Measurements from ENCODE around the gene MLF1. TPM values are rescaled to one million over a fixed set of nuclear protein-coding genes. Genes with fewer than 3 reads are reported as not detected.

The MLF1 gene
- total RNA-seq, 1 donor: 14.9 TPM

DNA sequence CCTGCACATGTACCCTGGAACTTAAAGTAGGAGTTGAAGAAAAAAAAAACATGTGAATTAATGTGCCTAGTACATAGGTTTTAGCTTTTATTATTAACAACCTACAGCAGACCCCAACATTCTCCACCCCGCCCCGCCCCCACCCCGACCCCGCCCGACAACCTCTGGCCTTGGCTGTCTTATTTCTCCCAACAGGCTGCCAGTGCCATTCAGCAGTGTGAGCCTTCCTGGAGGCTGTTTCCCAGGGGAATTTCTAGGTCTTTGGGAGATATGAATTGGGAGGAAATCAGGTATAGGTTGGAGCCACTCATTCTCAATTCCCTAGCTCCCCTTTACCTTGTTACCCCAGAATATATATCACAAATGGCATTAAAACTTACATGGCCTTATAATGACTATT, 8.3 kb upstream of the MLF1 start:
- TF ChIP-seq, protein P1, sequence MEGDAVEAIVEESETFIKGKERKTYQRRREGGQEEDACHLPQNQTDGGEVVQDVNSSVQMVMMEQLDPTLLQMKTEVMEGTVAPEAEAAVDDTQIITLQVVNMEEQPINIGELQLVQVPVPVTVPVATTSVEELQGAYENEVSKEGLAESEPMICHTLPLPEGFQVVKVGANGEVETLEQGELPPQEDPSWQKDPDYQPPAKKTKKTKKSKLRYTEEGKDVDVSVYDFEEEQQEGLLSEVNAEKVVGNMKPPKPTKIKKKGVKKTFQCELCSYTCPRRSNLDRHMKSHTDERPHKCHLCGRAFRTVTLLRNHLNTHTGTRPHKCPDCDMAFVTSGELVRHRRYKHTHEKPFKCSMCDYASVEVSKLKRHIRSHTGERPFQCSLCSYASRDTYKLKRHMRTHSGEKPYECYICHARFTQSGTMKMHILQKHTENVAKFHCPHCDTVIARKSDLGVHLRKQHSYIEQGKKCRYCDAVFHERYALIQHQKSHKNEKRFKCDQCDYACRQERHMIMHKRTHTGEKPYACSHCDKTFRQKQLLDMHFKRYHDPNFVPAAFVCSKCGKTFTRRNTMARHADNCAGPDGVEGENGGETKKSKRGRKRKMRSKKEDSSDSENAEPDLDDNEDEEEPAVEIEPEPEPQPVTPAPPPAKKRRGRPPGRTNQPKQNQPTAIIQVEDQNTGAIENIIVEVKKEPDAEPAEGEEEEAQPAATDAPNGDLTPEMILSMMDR (IDR thresholded peaks at IDR 0.05; ENCODE audit: insufficient read depth, low read length): no peak
- no peak for DNase-seq (ENCODE audit: low read depth)
- H3K4me3 ChIP-seq (ENCODE audit: low read depth, low read length): no peak overlapping the region

DNA sequence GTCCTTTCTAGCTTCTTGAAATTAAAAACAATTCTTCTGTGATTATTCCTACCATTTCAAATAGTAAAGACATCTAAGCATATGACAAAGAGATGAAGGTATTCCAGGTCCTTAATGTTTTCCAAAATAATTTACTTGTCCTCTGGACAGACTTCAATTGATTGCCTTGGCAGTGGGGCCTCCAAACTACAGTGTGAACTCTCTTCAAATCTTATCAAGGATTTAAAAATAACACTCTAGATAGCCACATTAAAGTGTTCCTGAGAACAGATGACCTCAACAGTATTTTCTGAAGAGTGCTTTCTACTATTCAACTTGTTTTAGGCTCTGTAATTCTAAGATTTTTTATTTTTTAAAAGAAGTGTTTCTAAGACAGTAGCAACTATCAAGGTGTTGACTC, 7.9 kb upstream of the MLF1 start:
- no peak overlapping the region for H3K4me3 ChIP-seq (ENCODE audit: low read depth, low read length)
- no peak for DNase-seq (ENCODE audit: low read depth)
- TF ChIP-seq, protein P1 (IDR thresholded peaks at IDR 0.05; ENCODE audit: insufficient read depth, low read length): no peak

DNA sequence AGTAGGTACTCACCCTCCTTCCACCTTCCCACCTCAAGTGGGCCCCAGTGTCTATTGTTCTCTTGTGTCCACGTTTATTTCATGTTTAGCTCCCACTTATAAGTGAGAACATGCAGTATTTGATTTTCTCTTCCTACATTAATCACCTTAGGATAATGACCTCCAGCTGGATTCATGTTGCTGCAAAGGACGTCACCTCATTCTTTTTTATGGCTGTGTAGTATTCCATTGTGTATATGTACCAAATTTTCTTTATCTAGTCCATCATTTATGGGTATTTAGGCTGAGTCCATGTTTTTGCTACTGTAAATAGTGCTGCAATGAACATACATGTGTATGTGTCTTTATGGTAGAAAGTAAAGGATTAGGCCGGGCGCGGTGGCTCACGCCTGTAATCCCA, 5.9 kb upstream of the MLF1 start:
- DNase-seq (ENCODE audit: low read depth): no peak
- TF ChIP-seq, protein P1 (IDR thresholded peaks at IDR 0.05; ENCODE audit: insufficient read depth, low read length): no peak
- H3K4me3 ChIP-seq (ENCODE audit: low read depth, low read length): no peak overlapping the region

DNA sequence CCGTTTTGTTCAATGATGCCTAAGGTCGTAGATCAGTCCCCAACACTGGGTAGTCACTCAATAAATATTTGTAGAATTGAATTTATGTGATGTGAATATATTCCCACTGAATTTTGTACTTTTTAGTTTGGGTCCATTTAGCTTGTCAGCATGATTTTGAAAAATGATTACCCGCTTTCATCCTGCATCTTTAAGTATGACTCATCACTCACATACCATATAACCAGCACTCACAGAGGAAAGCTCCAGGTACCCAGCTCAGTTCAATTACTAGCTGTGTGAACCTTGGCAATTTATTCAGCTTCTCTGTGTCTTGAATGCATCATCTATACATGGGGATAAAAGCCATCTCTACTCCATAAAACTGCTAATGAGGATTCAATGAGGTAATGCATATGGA, 2.2 kb upstream of the MLF1 start:
- TF ChIP-seq, protein P1 (IDR thresholded peaks at IDR 0.05; ENCODE audit: insufficient read depth, low read length): no peak

DNA sequence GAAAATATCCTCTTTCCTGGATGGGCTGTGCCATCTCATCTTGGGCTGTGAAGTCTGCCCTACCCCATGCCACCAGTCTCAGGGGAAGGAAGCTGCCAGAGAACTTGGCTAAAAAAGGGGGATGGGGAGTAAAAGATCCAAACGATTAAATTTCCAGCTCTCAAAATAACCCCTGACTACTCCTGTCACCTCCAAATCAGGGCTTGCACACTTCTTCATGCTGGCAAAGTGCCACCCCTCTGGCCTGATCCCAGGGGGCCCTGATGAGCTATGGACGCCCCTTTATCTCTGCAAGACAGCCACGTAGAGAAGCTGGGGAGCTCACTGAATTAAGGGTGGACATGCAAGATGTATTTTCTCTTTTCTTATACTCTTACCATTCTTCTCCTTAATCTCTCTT, 1.2 kb upstream of the MLF1 start:
- TF ChIP-seq, protein P1 (IDR thresholded peaks at IDR 0.05; ENCODE audit: insufficient read depth, low read length): no peak
- no peak overlapping the region for H3K4me3 ChIP-seq (ENCODE audit: low read depth, low read length)
- no peak for DNase-seq (ENCODE audit: low read depth)

More for the DNA sequence above, 2.2 kb upstream of the MLF1 start:
- DNase-seq (ENCODE audit: low read depth): no peak
- H3K4me3 ChIP-seq (ENCODE audit: low read depth, low read length): no peak overlapping the region

DNA sequence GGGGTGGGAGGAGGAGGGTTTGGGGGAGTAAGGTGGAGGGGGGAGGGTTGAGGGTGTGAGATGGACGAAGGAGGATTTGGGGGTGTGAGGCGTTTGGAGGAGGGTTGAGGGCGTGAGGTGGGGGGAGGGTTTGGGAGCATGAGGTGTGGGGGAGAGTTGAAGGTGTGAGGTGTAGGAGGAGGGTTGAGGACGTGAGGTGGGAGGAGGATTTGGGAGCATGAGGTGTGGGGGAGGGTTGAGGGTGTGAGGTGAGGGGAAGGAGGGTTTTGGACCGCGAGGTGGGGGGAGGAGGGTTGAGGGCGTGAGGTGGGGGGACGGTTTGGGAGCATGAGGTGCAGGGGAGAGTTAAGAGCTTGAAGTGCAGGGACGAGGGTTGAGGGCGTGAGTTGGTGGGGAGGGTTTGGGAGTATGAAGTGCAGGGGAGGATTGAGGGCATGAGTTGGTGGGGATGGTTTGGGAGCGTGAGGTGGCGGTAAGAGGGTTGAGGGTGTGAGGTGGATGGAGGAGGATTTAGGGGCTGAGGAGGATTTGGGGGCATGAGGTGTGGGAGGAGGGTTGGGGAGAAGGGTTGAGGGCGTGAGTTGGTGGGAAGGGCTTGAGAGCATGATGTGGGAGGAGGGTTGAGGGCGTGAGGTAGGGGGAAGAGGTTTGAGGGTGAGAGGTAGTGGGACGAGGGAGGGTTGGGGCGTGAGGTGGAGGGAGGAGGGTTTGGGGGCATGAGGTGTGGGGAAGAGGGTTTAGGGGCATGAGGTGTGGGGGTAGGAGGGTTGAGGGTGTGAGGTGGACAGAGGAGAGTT, 1.2 kb downstream of the MLF1 start:
- no peak for DNase-seq (ENCODE audit: low read depth)
- H3K4me3 ChIP-seq (ENCODE audit: low read depth, low read length): no peak overlapping the region
- TF ChIP-seq, protein P1 (IDR thresholded peaks at IDR 0.05; ENCODE audit: insufficient read depth, low read length): no peak

DNA sequence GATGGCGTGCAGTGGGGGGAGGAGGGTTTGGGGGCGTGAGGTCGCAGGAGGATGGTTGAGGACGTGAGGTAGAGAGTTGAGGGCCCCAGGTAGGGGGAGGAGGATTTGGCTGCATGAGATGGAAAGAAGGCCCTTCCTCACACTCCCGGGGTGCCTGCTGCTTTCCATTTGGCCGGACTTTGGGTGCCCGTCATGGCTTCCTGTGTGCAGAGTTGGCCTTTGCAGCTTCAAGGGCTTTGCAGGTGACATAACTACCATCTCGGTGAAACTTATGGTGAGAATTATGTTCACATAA, 1.7 kb downstream of the MLF1 start:
- TF ChIP-seq, protein P1 (IDR thresholded peaks at IDR 0.05; ENCODE audit: insufficient read depth, low read length): no peak
- DNase-seq (ENCODE audit: low read depth): no peak
- H3K4me3 ChIP-seq (ENCODE audit: low read depth, low read length): no peak overlapping the region

Data from fibroblast of the aortic adventitia (primary cell).